DMS153 (cell line): Measurements from ENCODE around the gene MYMK.

Experiments used
- DNase-seq: peaks from one replicate; lab custom pipeline; 2025; lab: John Stamatoyannopoulos, UW

MYMK gene

GRCh38 chr9:133534346-133535291 lies 9.9 kb upstream of the MYMK start, which contains the start of gene ADAMTSL2:
Gene ADAMTSL2 (plus strand): TSS chr9:133534704. CDS start chr9:133536713, 2,009 bp downstream.
- DNase-seq, result peak; percentile 63

GRCh38 chr9:133533857-133534256 lies 9.1 kb upstream of the MYMK start:
- DNase-seq, result no peak

GRCh38 chr9:133532937-133533668 lies 8.3 kb upstream of the MYMK start:
- DNase-seq, result peak; percentile 83

GRCh38 chr9:133531293-133531692 lies 6.5 kb upstream of the MYMK start:
- no peak for DNase-seq

- no peak for DNase-seq
Measured at GRCh38 chr9:133529874-133530273, 5.1 kb upstream of the MYMK start.

GRCh38 chr9:133529457-133529856 lies 4.7 kb upstream of the MYMK start:
- DNase-seq, result no peak

- DNase-seq, result no peak
Measured at GRCh38 chr9:133528876-133529241, 4.1 kb upstream of the MYMK start.

GRCh38 chr9:133528001-133528875 lies 3.5 kb upstream of the MYMK start:
- no peak for DNase-seq

GRCh38 chr9:133527444-133527920 lies 2.7 kb upstream of the MYMK start:
- DNase-seq, result no peak

GRCh38 chr9:133526721-133527321 lies 2.1 kb upstream of the MYMK start:
- peak; percentile 21 for DNase-seq

GRCh38 chr9:133525677-133526076 lies 918 bp upstream of the MYMK start:
- DNase-seq, result no peak

GRCh38 chr9:133524146-133524545 lies 613 bp downstream of the MYMK start:
- DNase-seq, result no peak

GRCh38 chr9:133523106-133523505 lies 1.7 kb downstream of the MYMK start:
- no peak for DNase-seq

GRCh38 chr9:133522073-133522910 lies 2.5 kb downstream of the MYMK start:
- no peak for DNase-seq

- DNase-seq, result no peak
Measured at GRCh38 chr9:133521122-133522072, 3.4 kb downstream of the MYMK start.

- no peak for DNase-seq
Measured at GRCh38 chr9:133520121-133520835, 4.5 kb downstream of the MYMK start.

- DNase-seq, result no peak
Measured at GRCh38 chr9:133519693-133520092, 5.1 kb downstream of the MYMK start.

- no peak for DNase-seq
Measured at GRCh38 chr9:133518706-133519449, 5.9 kb downstream of the MYMK start.
